Measurements from ENCODE around the gene PARVG.

PARVG gene, protein sequence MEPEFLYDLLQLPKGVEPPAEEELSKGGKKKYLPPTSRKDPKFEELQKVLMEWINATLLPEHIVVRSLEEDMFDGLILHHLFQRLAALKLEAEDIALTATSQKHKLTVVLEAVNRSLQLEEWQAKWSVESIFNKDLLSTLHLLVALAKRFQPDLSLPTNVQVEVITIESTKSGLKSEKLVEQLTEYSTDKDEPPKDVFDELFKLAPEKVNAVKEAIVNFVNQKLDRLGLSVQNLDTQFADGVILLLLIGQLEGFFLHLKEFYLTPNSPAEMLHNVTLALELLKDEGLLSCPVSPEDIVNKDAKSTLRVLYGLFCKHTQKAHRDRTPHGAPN

DNA sequence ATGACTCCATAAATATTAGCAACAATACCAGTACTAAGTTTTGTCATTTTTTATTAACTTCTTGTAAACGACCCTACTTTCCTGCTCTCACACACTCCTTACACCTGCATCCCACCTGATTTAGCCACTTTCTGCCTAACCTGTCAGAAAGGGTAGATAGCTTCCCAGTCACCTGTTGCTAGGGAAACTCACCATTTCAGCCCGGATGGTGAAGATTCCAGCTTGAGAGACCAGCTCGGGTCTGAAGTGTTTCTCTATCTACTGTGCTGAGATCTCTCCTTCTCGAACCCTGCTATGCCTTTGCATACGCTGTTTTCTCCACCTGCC is at the start of gene PARVG:
Gene PARVG, plus strand, starts transcription at position 220 of the 327 bp plus-strand sequence. CDS start 2,405 bp downstream, outside the sequence.
- TF ChIP-seq, protein P1, sequence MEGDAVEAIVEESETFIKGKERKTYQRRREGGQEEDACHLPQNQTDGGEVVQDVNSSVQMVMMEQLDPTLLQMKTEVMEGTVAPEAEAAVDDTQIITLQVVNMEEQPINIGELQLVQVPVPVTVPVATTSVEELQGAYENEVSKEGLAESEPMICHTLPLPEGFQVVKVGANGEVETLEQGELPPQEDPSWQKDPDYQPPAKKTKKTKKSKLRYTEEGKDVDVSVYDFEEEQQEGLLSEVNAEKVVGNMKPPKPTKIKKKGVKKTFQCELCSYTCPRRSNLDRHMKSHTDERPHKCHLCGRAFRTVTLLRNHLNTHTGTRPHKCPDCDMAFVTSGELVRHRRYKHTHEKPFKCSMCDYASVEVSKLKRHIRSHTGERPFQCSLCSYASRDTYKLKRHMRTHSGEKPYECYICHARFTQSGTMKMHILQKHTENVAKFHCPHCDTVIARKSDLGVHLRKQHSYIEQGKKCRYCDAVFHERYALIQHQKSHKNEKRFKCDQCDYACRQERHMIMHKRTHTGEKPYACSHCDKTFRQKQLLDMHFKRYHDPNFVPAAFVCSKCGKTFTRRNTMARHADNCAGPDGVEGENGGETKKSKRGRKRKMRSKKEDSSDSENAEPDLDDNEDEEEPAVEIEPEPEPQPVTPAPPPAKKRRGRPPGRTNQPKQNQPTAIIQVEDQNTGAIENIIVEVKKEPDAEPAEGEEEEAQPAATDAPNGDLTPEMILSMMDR (IDR thresholded peaks at IDR 0.05) = no peak
- no peaks in the 10 kb centered on the region for H3K9me3 ChIP-seq (ENCODE audit: control insufficient read depth, low read length)
- H3K79me2 ChIP-seq = no peaks in the 10 kb centered on the region
- H3K9ac ChIP-seq = no peak within 1 kb of the TSS
- H3K4me3 ChIP-seq (ENCODE audit: low read depth, low read length) = no peak within 1 kb of the TSS
- H3K4me1 ChIP-seq = no peaks in the 10 kb centered on the region
- no peak within 1 kb of the TSS for H2AFZ ChIP-seq
- H3K27ac ChIP-seq = no peak within 1 kb of the TSS
- H3K36me3 ChIP-seq (ENCODE audit: control insufficient read depth, insufficient read depth, low read length) = no peaks in the 10 kb centered on the region
- peaks cover 3% of the 10 kb centered on the region for H3K27me3 ChIP-seq (ENCODE audit: control insufficient read depth, insufficient read depth, low read length)
- no peak within 1 kb of the TSS for H3K4me2 ChIP-seq (ENCODE audit: low read length)

DNA sequence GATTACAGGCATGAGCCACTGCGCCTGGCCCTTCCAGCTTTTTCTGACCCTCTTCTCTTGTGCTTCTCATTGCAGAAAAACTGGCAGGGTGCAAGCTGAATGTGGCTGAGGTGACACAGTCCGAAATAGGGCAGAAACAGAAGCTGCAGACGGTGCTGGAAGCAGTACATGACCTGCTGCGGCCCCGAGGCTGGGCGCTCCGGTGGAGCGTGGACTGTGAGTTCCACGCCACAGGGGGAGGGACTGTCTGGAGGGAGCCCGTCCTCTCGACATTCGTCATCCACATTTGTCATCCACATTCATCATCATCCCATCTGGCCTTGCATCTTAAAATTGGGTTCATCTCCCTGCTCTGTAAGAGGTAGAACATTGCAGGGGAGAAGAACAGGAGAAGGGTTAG is 49.3 kb upstream of the PARVG start:
- no peak overlapping the region for H3K4me3 ChIP-seq (ENCODE audit: low read depth, low read length)
- no peak overlapping the region for H3K27ac ChIP-seq
- H2AFZ ChIP-seq = no peak overlapping the region
- H3K79me2 ChIP-seq = no peaks in the 10 kb centered on the region
- H3K9ac ChIP-seq = no peak overlapping the region
- no peaks in the 10 kb centered on the region for H3K4me1 ChIP-seq
- no peak overlapping the region for H3K4me2 ChIP-seq (ENCODE audit: low read length)
- no peaks in the 10 kb centered on the region for H3K9me3 ChIP-seq (ENCODE audit: control insufficient read depth, low read length)
- H3K27me3 ChIP-seq (ENCODE audit: control insufficient read depth, insufficient read depth, low read length) = no peaks in the 10 kb centered on the region
- TF ChIP-seq, protein P1 (IDR thresholded peaks at IDR 0.05) = no peak
- no peaks in the 10 kb centered on the region for H3K36me3 ChIP-seq (ENCODE audit: control insufficient read depth, insufficient read depth, low read length)

DNA sequence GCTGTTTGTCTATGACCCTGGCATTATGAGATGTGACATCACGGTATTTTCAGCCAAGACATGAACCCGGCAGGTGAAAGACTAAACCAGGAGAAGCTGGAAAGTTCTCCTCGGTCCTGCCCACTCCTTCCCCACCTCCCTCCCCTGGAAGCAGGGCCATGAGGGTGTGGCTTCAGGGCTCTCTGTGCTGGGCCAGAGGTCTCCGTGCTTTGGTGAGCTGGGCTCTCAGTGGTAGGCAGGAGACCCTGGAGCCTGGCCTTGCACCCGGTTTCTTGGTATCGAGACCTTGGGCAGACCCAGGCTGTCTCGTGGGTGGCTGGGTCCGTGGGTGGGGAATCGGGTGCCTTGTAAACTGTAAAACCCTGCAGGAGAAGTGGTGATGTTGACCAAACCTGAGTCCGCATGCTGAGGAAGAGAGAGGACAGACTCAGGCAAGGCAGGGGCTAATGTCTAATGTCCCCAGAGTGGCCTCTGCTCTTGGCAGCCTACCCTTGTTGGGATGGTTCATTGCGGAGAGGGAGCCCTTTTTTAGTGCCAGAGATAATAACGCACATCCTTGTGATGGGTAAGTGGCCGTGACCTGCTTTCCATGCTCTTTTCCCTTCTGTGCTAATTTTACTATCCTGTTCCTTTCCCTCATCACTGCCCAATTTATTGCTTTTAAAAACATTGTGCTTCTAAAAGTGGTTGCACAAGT is 48.6 kb upstream of the PARVG start:
- no peak overlapping the region for H2AFZ ChIP-seq
- no peaks in the 10 kb centered on the region for H3K9me3 ChIP-seq (ENCODE audit: control insufficient read depth, low read length)
- H3K4me2 ChIP-seq (ENCODE audit: low read length) = no peak overlapping the region
- no peaks in the 10 kb centered on the region for H3K79me2 ChIP-seq
- H3K27me3 ChIP-seq (ENCODE audit: control insufficient read depth, insufficient read depth, low read length) = no peaks in the 10 kb centered on the region
- no peaks in the 10 kb centered on the region for H3K4me1 ChIP-seq
- H3K4me3 ChIP-seq (ENCODE audit: low read depth, low read length) = no peak overlapping the region
- no peak overlapping the region for H3K9ac ChIP-seq
- TF ChIP-seq, protein P1 (IDR thresholded peaks at IDR 0.05) = no peak
- no peak overlapping the region for H3K27ac ChIP-seq
- no peaks in the 10 kb centered on the region for H3K36me3 ChIP-seq (ENCODE audit: control insufficient read depth, insufficient read depth, low read length)

DNA sequence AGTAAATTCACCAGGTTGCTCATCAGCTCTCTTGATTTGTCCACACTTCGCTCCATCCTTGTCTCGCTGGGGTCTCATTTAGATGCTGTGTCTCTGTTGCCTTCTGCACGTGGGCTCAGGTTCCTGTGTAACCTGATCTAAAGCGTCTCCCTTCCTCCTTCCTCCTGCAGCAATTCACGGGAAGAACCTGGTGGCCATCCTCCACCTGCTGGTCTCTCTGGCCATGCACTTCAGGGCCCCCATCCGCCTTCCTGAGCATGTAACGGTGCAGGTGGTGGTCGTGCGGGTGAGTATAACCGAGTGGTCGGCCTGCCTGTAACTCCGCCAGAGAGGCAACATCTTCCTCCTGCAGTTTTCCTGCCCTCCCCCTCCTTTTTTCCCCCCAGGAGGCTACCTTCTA is 48.0 kb upstream of the PARVG start:
- no peaks in the 10 kb centered on the region for H3K27me3 ChIP-seq (ENCODE audit: control insufficient read depth, insufficient read depth, low read length)
- H3K36me3 ChIP-seq (ENCODE audit: control insufficient read depth, insufficient read depth, low read length) = no peaks in the 10 kb centered on the region
- H3K9ac ChIP-seq = no peak overlapping the region
- no peaks in the 10 kb centered on the region for H3K79me2 ChIP-seq
- H3K9me3 ChIP-seq (ENCODE audit: control insufficient read depth, low read length) = no peaks in the 10 kb centered on the region
- H3K27ac ChIP-seq = no peak overlapping the region
- H3K4me1 ChIP-seq = no peaks in the 10 kb centered on the region
- TF ChIP-seq, protein P1 (IDR thresholded peaks at IDR 0.05) = no peak
- no peak overlapping the region for H3K4me3 ChIP-seq (ENCODE audit: low read depth, low read length)
- no peak overlapping the region for H2AFZ ChIP-seq
- no peak overlapping the region for H3K4me2 ChIP-seq (ENCODE audit: low read length)

Measured in parathyroid adenoma (tissue), 2 donors.